ENCODE results near the gene CACNB2.

GRCh38 chr10:18417950-18418527, 277.8 kb downstream of the CACNB2 start:
- TF ChIP-seq CBX5 (IDR thresholded peaks at IDR 0.05; ENCODE audit: low read depth), result no peak
- no peak for TF ChIP-seq CTCF (IDR thresholded peaks at IDR 0.05 in 2 of 3, conservative IDR thresholded peaks at IDR 0.05 in 1 of 3; ENCODE audit: control insufficient read depth in 2 of 3, extremely low read depth in 1 of 3, insufficient read depth in 1 of 3, low read depth in 3 of 3, low read length in 3 of 3)
- TF ChIP-seq, protein P1, sequence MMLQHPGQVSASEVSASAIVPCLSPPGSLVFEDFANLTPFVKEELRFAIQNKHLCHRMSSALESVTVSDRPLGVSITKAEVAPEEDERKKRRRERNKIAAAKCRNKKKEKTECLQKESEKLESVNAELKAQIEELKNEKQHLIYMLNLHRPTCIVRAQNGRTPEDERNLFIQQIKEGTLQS (IDR thresholded peaks at IDR 0.05; ENCODE audit: borderline replicate concordance, extremely low read depth, low read depth, low read length), result no peak
- no peak for TF ChIP-seq NKRF (conservative IDR thresholded peaks at IDR 0.05)
- TF ChIP-seq POLR2AphosphoS5 (IDR thresholded peaks at IDR 0.05; ENCODE audit: low read length), result no peak
- TF ChIP-seq REST (IDR thresholded peaks at IDR 0.05; ENCODE audit: low read depth, low read length), result no peak
- TF ChIP-seq RFX5 (IDR thresholded peaks at IDR 0.05; ENCODE audit: low read depth, low read length), result no peak
- no peak for TF ChIP-seq NFIC (IDR thresholded peaks at IDR 0.05; ENCODE audit: low read depth, low read length)

Data from GM12878 (cell line).